ENCODE measurements around the gene KDSR.

KDSR gene, protein sequence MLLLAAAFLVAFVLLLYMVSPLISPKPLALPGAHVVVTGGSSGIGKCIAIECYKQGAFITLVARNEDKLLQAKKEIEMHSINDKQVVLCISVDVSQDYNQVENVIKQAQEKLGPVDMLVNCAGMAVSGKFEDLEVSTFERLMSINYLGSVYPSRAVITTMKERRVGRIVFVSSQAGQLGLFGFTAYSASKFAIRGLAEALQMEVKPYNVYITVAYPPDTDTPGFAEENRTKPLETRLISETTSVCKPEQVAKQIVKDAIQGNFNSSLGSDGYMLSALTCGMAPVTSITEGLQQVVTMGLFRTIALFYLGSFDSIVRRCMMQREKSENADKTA

DNA sequence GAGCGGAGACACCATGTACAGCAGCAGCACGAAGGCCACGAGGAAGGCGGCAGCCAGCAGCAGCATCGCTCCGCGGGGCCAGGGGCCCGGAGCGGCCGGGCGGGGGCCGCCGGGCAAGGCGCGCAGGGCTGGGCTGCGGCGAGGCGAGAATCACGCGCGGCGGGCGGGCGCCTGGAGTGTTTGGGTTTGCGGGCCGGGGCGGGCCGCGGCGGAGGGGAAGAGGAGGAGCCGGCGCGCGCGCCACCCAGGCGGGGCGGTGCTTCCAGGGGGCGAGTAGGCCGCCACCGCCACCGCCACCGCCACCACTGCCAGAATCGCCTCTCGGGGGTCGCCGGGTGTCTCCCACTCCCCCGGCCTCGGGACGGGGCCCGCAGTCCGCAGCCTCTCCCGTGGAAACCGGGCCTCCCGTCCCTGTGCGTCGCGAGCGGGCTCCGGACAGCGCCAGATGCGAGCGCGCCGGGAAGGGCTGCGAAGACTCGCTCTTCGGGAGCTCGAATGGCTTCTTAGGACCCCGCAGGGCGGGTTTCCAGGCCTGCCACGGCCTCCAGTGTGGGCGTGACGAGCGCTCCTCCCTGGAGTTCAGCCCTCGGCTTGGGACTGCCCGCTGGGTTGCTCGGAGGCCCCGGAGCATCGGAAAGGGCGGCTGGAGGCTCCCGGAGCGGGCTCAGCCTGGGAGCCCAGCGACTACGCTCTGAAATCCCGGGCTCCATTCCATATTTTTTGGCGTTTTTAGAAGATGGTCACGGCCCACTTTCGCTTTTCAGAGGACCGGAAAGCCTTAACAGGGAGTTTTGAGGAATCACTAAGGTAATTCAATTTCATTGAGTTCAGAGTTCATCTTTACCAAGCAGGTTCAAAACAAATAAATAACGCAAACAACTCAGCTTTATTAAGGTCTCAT lies at the start of gene KDSR:
KDSR (minus strand) TSS at position 154 of the 901 bp plus-strand sequence; CDS start at position 66, 88 bp downstream.
- DNase-seq (ENCODE audit: low read depth in 1 of 2, low spot score in 1 of 2) = peak; percentile 64 to 71

DNA sequence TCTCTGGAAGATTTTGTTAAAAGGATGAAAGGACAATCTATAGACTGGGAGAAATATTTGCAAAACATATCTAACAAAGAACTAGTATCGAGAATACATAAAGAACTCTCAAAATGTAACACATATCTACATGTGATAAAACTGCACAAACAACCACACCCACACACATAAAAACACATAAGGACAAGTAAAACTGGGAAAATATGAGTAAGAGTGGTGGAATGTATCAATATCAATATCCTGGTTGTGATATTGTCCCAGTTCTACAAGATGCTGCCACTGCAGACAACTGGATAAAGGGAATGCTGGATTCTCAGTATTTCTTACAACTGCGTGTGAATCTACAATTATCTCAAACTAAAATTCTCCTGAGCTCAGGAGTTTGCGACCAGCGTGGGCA lies 45.9 kb upstream of the KDSR start:
- DNase-seq (ENCODE audit: low read depth in 1 of 2, low spot score in 1 of 2) = no peak

DNA sequence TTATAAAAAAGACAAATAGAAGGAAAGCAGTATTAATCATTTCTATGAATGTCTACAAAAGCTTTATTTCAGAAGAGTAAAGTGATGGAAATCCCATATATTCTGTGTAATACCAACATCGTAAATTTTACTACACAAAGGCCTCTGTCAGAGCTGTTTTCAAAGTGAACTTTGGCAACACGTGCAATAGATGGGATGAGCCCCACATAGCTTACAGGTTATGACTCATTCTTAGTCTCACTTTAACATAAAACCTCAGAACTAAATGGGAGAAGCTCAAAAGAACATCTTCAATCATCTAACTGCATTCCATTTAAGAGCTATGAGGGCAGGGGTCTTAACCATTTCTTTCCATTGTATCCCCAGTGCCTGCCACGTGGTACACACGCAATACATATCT lies 43.8 kb upstream of the KDSR start:
- DNase-seq (ENCODE audit: low read depth in 1 of 2, low spot score in 1 of 2) = no peak

DNA sequence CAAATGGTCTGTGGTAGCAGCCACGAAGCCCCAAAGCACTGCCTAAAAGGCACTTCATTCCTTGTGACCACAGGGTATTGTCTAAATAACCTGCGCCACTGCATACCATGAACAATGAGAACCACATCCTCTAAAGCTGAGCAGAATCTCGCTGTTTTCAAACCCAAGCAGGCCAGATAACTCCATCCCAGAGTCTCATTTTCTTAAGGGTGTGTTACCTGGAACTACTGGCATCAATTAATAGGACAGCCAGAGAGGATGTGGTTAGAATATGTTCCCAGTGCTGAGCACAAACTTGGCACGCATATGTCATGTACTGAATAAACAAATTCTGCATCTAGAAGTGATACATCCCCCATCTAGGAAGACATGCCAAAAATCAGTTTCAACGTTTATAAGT lies 42.3 kb upstream of the KDSR start:
- no peak for DNase-seq (ENCODE audit: low read depth in 1 of 2, low spot score in 1 of 2)

DNA sequence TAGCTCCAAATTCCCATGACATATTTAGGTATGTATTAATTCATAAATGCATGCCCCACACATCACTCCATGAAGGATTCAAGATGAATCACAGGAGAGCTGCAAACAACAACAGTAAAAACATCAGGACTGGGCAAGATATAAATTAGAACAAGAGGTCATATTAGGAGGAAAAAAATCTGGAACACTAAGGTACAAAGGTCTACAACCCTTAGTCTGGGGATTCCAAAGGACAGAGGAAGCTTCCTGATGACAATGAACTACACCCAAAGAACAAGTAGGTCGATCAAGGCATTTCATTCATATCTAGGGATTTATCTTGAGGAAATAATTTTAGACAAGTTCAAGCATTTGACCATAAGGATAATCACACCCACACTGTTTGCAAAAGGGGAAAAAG lies 40.7 kb upstream of the KDSR start:
- no peak for DNase-seq (ENCODE audit: low read depth in 1 of 2, low spot score in 1 of 2)

DNA sequence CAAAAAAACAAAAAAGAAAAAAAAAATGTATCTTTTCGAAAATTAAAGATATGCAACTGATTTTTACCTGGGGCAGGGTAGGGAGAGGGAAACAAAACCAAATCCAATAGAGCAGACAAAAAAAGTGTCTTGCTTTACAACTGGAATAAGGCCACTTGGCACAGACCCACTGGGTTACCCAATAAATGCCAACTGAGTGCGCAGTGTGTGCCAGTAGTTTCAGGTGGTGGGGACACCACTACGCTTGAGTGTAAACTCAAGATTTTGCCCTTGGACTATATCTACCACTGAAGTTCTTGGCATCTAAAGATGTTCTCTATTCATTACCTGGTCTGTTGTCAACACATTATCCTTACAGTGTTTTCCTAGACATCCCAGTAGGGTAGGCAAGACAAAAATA lies 39.0 kb upstream of the KDSR start:
- no peak for DNase-seq (ENCODE audit: low read depth in 1 of 2, low spot score in 1 of 2)

DNA sequence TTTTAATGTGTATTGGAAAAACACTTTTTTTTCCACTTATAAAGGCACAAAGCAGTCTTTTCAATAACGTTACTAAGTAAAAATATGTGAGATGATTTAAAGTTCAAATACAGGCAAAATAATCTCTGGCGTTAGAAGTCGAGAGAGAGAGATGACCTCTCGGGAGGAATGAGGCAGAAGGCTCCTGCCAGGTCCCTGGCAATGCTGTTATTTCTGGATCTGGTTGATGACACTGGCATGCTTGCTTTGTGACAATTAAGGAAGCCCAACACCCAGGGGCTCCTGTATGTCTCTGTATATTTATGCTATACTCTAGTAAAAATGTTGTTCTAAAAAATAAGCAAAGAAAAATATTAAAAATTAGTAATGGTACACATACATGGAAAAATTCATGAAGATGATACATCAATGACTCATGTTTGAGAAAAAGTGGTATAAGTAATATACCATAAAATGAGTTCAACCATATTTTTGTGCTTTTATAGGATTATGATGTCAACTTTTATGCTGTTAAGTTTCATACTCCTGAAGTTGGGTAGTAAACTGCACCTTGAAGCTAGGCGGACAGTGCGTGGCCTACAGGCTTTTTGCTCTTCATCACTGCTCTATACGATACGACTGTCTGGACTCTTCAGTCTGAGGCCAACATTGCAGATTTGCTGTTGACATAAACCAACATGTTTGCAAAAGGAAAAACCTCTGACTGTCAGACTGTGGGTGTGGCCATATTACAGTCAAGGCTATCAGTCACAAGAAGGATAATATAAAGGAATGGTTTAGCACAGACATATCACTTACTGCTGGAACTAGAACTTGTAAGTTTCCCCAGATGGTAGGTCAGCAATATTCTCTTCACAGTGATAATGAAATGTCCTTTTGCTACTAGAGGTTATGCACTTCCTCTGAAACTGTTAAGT lies 35.5 kb upstream of the KDSR start:
- no peak for DNase-seq (ENCODE audit: low read depth in 1 of 2, low spot score in 1 of 2)

DNA sequence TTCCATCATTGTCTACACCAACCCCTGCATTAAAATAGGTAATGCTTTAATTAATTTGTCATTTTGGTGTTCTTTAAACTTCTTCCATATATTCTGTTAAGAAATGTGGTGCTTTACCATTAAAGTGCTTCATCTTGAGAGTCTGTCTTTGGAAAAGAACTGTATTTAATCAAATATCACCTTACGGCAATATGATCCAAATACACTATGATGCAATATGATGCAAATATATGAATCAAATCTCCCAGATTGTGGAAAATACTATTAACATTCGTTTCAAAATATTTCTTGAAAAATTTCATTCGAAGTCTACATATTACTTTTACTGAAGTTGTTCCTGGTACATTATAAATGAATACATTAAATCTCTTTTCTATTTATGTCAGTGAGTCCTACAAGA lies 32.3 kb upstream of the KDSR start:
- no peak for DNase-seq (ENCODE audit: low read depth in 1 of 2, low spot score in 1 of 2)

DNA sequence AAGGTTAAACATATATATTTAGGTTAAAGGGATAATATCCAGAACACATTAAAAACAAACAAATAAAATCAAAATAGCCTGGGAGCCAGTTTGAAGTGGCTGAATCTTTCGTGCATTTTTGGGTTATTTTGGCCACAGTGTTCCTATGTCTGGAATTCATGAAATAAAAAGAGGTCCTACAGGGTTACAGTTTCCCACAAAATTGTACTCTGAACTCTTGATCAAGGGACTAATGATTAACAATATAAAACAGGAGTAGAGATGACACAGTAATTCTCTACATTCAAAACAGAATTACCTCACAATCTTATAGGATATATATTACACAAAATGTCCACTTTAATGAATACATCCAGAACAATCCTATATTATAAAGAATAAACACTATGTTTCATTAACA lies 30.3 kb upstream of the KDSR start:
- DNase-seq (ENCODE audit: low read depth in 1 of 2, low spot score in 1 of 2) = no peak

DNA sequence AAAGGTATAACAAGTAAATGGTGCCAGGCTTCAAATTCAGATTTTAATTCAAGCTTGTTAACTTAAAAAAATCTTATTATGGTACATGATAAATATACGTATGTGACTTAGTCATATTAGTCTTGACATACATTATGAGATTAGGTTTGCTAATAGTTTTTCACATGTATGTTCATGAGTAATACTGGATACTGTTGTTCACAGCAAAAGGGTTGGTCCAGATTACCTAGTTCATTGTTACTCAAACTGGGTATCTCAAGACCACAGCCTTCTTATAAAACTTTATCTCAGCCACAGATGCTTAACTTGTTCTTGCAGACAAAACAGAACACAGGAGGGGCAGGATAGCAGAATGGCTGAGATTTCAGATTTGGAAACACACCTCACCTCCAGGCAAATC lies 28.5 kb upstream of the KDSR start:
- no peak for DNase-seq (ENCODE audit: low read depth in 1 of 2, low spot score in 1 of 2)

DNA sequence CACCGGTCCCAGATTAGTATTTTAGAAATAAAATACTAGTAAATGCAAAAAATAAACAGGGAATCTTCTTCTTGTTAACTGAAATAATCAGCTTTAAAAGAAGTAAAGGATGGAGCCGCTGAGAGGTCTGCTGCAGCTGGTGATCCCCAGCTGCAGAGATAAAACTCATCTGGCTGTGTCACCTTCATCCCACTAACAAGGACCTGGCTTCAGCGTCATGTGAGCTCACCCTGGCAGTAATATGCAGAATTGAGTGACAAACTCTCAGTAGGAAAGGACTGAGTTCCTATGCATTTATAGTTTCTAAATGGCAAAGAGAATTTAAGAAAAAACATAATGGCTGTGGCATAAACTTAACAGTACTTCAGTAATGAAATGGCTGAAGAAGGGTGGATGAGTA lies 27.9 kb upstream of the KDSR start:
- no peak for DNase-seq (ENCODE audit: low read depth in 1 of 2, low spot score in 1 of 2)

DNA sequence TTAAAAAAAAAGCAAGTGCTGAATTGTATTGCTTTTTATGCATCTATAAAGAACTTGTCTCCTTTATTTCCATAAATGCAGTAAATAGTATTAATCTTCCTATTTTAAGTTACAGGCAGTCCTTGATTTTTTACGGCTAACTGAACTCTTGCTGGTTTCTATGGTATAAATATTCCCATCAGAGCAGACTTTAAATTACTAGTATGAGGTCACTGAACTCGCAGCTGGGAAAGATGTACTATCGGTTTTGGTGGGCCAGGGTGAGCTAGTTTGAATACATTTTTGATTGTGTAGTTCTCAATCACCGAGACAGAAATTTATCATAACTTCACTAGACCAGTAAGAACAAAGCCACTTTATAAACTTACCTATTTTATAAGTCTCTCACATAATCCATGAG lies 20.9 kb upstream of the KDSR start:
- DNase-seq (ENCODE audit: low read depth in 1 of 2, low spot score in 1 of 2) = no peak

DNA sequence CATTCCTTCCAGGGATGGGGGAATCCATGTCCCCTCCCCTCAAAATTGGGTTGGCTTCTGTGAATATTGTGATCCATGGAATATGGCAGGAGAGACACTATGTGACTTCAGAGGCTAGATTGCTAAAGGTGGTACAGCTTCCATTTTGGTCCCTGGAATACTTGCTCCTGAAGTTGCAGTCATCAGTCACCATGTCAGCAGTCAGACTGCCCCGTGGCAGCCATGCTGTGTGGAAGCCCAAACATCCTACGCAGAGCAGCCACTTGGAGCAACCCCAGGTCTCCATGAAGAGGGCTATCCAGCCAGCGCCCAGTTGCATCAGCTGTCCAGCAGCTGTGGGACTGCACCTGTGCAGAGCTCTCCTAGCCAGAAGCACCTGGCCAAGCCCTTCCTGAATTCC lies 15.8 kb upstream of the KDSR start:
- no peak for DNase-seq (ENCODE audit: low read depth in 1 of 2, low spot score in 1 of 2)

DNA sequence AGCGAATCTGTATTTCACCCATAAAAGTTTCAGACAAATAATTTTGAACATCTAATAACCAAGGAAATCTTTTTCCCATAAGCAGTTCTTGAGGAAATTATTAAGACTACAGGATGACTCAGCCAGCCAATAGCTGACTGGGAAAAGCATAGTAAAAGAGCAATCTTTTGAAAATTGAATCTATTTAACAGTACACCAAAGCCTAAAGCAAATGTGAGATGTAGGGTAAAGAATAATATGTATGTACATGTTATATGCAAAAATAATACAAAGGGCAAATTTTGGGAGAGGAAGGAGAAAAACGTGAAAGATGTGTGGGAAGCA lies 12.6 kb upstream of the KDSR start:
- DNase-seq (ENCODE audit: low read depth in 1 of 2, low spot score in 1 of 2) = no peak

DNA sequence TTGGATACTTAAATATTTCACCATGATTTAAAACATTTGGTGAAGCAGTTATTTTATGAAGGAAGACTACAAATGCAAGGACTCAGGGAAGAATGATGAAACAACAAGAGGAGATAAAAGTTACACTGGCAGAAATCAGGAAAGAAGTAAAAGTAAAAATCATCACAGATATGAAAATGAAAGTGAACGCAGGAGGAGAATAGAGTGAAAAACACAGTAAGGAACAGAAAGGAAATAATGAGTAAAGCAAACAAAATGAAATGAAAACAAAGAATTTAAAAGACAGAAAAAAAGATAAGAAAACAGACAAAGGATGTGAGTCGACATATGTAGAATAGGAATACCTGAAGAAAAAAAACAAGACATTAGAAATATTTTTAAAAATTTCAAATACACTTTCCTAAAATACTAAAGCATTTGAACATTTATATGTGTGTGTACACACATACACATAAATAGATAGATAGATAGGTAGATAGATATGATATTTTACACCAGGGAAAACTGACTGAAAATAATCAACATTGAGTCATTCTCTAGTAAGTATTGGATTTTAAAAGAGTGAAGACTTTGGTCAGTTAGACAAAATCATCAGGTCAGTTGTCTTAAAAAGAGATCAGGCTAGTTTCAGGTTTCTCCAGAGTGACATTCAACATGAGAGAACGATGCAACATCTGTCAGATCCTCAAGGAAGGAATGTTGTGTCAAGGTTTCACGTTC lies 12.1 kb upstream of the KDSR start:
- DNase-seq (ENCODE audit: low read depth in 1 of 2, low spot score in 1 of 2) = no peak

DNA sequence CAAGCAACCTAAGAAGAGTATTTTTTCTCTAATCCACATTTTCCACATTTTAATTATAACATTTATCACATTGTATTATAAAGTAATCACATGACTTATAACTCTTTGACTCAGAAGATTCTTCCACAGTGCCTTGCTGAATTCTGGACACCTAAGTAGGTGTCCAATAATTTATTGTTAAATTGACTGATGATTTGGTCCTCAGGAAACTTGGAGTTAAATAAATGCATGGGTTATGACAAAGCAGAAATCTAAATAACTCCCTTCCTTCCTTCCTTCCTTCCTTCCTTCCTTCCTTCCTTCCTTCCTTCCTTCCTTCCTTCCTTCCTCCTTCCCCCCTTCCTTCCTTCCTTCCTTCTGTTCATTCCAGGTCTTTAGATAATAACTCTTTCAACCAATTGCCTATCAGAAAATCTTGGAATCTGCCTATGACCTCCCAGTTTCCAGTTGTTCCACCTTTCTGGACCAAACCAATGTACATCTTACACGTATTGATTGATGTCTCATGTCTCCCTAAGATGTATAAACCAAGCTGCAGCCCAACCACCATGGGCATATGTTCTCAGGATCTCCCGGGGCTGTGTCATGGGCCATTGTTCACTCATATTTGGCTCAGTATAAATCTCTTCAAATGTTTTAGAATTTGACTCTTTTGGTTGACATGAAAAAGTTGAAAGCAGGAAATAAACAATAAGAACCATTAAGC lies 10.4 kb upstream of the KDSR start:
- DNase-seq (ENCODE audit: low read depth in 1 of 2, low spot score in 1 of 2) = no peak

DNA sequence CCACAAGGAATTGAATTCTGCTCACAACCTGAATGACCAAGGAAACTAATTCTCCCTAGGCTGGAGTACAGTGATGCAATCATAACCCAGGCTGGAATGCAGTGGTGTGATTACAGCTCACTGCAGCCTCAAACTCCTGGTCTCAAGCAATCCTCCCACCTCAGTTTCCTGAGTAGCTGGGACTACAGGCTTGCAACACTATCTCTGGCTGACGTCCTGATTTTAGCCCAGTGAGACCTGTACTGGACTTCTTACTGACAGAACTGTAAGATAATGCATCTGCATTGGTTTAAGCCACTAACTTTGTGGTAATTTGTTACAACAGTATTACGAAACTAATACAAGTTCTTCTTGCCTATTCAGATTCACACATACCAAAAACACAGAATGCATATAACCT lies 9.5 kb upstream of the KDSR start:
- DNase-seq (ENCODE audit: low read depth in 1 of 2, low spot score in 1 of 2) = no peak

DNA sequence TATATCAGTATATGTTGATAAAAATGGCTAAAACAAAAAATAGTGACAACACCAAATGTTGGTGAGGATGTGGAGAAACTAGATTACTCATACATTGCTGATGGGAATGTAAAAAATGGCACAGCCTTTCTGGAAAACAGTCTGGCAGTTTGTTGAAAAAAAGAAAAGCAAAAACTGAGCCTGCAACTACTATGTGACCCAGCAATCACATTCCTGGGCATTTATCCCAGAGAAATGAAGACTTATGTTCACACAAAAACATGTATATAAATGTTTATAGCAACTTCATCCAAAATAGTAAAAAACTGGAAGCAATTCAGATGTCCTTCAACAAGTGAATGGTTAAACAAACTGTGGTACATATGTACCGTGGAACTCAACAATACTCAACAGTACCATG lies 7.5 kb upstream of the KDSR start:
- no peak for DNase-seq (ENCODE audit: low read depth in 1 of 2, low spot score in 1 of 2)

DNA sequence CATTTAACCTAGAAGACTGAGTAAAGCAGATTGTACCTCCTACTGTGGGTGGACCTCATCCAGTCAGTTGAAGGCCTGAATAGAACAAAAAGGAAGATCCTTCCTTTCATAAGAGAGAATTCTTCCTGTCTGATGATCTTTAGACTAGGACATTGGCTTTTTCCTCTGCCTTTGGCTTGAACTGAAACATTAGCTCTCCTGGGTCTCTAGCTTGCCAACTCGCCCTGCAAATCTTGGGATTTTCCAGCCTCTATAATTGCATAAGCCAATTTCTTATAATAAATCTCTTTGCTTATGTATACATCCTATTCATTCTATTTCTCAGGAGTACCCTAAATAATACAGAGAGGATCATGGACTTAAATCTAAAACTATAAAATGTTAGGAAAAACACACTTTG lies 6.2 kb upstream of the KDSR start:
- no peak for DNase-seq (ENCODE audit: low read depth in 1 of 2, low spot score in 1 of 2)

DNA sequence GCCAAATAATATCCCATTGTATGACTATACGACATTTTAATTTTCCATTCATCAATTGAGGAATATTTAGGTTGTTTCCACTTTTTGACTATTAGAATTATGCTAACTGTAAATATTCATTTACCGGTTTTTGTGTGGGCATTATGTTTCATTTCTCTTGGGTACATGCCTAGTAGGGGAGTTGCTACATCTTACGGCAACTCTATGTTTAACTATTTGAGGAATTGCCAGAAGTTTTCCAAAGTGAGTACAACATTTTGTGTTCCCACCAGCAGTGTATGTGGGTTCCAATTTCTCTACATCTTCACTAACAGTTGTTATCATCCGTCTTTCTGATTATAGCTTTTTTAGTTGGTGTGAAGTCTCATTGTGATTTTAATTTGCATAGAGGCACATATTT lies 1.6 kb upstream of the KDSR start:
- DNase-seq (ENCODE audit: low read depth in 1 of 2, low spot score in 1 of 2) = no peak

Data from activated T-helper 1 cell treated with anti-CD3 and anti-CD28 coated beads, Interleukin-2, amount 50 U/mL, for 16 hours (primary cell).